T-helper 2 cell treated with Interferon-gamma antibody and Interleukin-4, amounts not matched to agents 5 μg/mL and 100 μg/mL, for 36 hours (primary cell): ENCODE data around the gene TRABD2A.

Source experiments
- DNase-seq: peaks from one replicate; pipeline ENCODE4 v3.0.0; 2021; ENCODE audit warnings: low spot score
- H3K27ac Mint-ChIP-seq: one replicate; pipeline ENCODE4 v1.8.0; 2021; ENCODE audit warnings: mild to moderate bottlenecking, mixed read lengths
- H3K27me3 Mint-ChIP-seq: one replicate; pipeline ENCODE4 v1.8.0; 2021; ENCODE audit warnings: low read depth, mixed read lengths
- H3K36me3 Mint-ChIP-seq: one replicate; pipeline ENCODE4 v1.8.0; 2021; ENCODE audit warnings: low read depth, mixed read lengths
- H3K4me1 Mint-ChIP-seq: one replicate; pipeline ENCODE4 v1.8.0; 2021; ENCODE audit warnings: low read depth, mixed read lengths
- H3K4me3 Mint-ChIP-seq: one replicate; pipeline ENCODE4 v1.8.0; 2022; ENCODE audit warnings: mild to moderate bottlenecking, moderate library complexity, mixed read lengths
- H3K9me3 Mint-ChIP-seq: one replicate; pipeline ENCODE4 v1.8.0; 2021; ENCODE audit warnings: mixed read lengths

TRABD2A gene

GRCh38 chr2:84894758-84895520 lies 14.1 kb upstream of the TRABD2A start:
- H3K9me3 Mint-ChIP-seq: no peaks in the 10 kb centered on the region
- H3K36me3 Mint-ChIP-seq: peaks cover 2% of the 10 kb centered on the region
- no peaks in the 10 kb centered on the region for H3K27me3 Mint-ChIP-seq
- H3K27ac Mint-ChIP-seq: peak overlapping the region; percentile 84
- DNase-seq: no peak
- H3K4me3 Mint-ChIP-seq: peak overlapping the region; percentile 47
- H3K4me1 Mint-ChIP-seq: peaks cover 58% of the 10 kb centered on the region

DNA sequence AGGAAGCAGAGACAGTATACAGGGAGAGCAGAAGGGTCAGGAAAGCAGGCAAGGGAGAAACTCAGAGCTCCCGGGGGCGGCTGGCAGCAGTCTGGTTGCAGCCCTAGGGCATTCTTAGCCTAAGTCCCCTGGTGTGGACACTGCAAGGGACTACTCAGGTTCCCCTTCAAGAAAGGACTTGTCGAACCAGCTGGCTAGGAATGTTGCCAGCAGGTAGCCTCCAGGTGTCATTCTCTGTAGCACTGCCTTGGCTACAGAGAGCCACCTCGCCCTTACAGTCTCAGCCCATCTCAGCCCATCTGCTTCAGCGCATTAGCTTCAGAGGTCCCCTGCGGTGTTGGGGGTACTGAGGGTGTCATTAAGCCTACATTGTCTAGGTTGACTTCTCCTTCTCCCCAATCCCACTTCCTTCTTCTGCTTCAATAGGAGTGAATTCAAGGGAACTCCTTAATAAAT lies 13.3 kb upstream of the TRABD2A start:
- DNase-seq: no peak
- peak overlapping the region; percentile 84 for H3K27ac Mint-ChIP-seq
- peaks cover 2% of the 10 kb centered on the region for H3K36me3 Mint-ChIP-seq
- H3K4me1 Mint-ChIP-seq: peaks cover 61% of the 10 kb centered on the region
- H3K27me3 Mint-ChIP-seq: no peaks in the 10 kb centered on the region
- H3K9me3 Mint-ChIP-seq: no peaks in the 10 kb centered on the region
- H3K4me3 Mint-ChIP-seq: peak overlapping the region; percentile 47

- Mint-ChIP-seq H3K4me3 (no peak overlapping the region), H3K4me1 (peaks cover 62% of the 10 kb centered on the region), H3K9me3 (no peaks in the 10 kb centered on the region), H3K27me3 (no peaks in the 10 kb centered on the region), H3K36me3 (no peaks in the 10 kb centered on the region), H3K27ac (no peak overlapping the region)
- DNase-seq: no peak
Observed at GRCh38 chr2:84891355-84892010, 10.6 kb upstream of the TRABD2A start.

DNA sequence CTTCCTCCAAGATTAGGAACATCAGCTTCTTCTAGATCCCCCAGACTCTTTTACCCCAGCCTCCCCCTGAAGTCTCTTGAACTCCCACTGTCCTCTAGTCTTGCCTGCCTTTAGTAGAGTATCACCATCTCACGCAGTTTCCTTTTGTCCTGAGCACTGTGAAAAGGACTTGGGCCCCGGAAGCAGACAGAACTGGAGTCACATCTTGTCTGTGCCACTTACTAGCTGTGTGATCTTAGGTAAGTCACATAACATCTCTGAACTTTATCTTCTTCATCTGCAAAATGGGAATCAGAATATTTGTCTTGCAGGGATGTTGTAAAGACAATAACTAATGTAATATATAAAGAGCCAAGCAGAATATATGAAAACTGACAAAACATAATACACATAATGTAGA lies 8.4 kb upstream of the TRABD2A start:
- Mint-ChIP-seq H3K27me3 (no peaks in the 10 kb centered on the region), H3K4me3 (peak overlapping the region; percentile 81), H3K9me3 (no peaks in the 10 kb centered on the region), H3K27ac (peak overlapping the region; percentile 97), H3K36me3 (no peaks in the 10 kb centered on the region), H3K4me1 (peaks cover 47% of the 10 kb centered on the region)
- DNase-seq: no peak

- Mint-ChIP-seq H3K9me3 (no peaks in the 10 kb centered on the region), H3K4me1 (peaks cover 46% of the 10 kb centered on the region), H3K27me3 (no peaks in the 10 kb centered on the region), H3K4me3 (peak overlapping the region; percentile 81), H3K27ac (peak overlapping the region; percentile 97), H3K36me3 (no peaks in the 10 kb centered on the region)
- DNase-seq: peak; percentile 55
Observed at GRCh38 chr2:84888401-84889276, 7.8 kb upstream of the TRABD2A start.

- no peaks in the 10 kb centered on the region for H3K36me3 Mint-ChIP-seq
- H3K27me3 Mint-ChIP-seq: no peaks in the 10 kb centered on the region
- no peaks in the 10 kb centered on the region for H3K9me3 Mint-ChIP-seq
- peak overlapping the region; percentile 75 for H3K27ac Mint-ChIP-seq
- peaks cover 57% of the 10 kb centered on the region for H3K4me1 Mint-ChIP-seq
- no peak for DNase-seq
- H3K4me3 Mint-ChIP-seq: peak overlapping the region; percentile 8
Observed at GRCh38 chr2:84886791-84887190, 5.9 kb upstream of the TRABD2A start.

DNA sequence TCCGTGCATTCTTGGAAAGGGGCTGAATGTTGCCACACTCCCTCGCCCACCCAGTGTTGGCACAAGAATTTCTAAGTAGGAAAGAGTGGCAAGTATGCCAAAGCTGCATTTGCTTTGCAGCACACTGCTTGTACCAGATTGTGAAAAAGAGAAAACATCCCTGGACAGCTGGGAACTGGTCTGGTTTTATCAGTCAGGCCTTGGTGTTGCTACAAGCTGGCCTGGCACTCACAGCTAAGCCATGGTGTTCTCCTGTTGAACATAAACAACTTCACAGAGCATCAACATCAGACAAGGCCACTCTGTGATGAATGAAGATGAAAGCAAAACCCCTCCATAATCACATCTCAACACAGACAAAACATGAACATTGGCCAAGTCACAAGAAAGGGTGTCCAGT lies 4.2 kb upstream of the TRABD2A start:
- Mint-ChIP-seq H3K36me3 (peaks cover 2% of the 10 kb centered on the region), H3K4me3 (no peak overlapping the region), H3K27me3 (no peaks in the 10 kb centered on the region), H3K27ac (no peak overlapping the region), H3K9me3 (no peaks in the 10 kb centered on the region), H3K4me1 (peaks cover 54% of the 10 kb centered on the region)
- DNase-seq: no peak

DNA sequence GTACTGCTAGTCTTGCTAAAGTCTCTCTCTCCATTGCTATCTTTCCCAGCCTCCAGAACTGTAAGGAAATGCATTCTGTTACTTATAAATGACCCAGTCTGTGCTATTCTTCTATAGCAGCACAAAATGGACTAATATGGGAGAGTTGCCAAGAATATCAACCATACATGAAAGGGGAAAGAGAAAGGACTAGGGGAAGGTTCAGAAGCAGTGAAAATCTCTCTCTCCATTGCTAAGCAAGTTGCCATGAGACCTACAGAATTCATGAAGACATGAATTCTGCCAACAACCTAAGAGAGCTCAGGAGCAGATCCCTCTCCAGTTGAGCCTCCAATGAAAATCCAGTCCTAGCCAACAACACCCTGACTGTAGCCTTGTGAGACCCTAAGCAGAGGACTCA lies 3.6 kb upstream of the TRABD2A start:
- H3K36me3 Mint-ChIP-seq: peaks cover 2% of the 10 kb centered on the region
- no peak for DNase-seq
- no peak overlapping the region for H3K27ac Mint-ChIP-seq
- peaks cover 51% of the 10 kb centered on the region for H3K4me1 Mint-ChIP-seq
- no peaks in the 10 kb centered on the region for H3K27me3 Mint-ChIP-seq
- H3K4me3 Mint-ChIP-seq: no peak overlapping the region
- H3K9me3 Mint-ChIP-seq: no peaks in the 10 kb centered on the region

DNA sequence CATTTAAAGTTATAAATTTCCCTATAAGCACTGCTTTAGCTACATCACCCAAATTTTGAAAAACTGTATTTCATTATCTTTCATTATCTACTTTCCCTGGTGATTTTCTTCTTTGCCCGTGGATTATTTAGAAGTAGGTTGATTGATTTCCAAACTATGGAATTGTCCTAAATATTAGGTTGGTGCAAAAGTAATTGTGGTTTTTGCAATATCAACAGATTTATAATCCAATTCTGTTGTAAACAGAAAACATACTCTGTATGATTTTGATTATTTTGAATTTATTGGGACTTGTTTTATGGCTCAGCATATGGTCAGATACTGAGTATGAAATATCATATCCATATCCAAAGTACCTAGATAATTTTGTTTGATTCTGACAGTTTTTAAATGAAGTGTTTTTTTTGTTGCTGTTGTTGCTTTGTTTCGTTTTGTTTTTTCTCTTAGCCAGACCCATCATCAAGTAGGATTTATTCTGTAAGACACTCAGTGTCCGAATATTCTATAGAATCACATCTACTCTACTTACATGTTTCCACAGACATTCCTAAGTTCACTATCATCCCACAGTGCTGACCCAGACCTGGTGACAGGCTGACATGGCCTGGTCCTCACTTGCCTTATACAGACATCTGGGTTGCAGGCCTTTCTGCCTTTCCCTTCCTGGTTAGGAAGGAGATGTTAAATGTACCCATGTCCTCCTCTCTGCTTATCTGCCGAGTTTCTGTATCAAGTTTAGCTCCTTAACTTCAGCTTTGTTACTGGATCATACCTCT lies 2.1 kb upstream of the TRABD2A start:
- peaks cover 2% of the 10 kb centered on the region for H3K36me3 Mint-ChIP-seq
- H3K4me3 Mint-ChIP-seq: peak overlapping the region; percentile 95
- no peaks in the 10 kb centered on the region for H3K27me3 Mint-ChIP-seq
- peaks cover 39% of the 10 kb centered on the region for H3K4me1 Mint-ChIP-seq
- peak overlapping the region; percentile 97 for H3K27ac Mint-ChIP-seq
- no peak for DNase-seq
- no peaks in the 10 kb centered on the region for H3K9me3 Mint-ChIP-seq

- Mint-ChIP-seq H3K4me3 (peak overlapping the region; percentile 95), H3K9me3 (no peaks in the 10 kb centered on the region), H3K27me3 (no peaks in the 10 kb centered on the region), H3K36me3 (peaks cover 2% of the 10 kb centered on the region), H3K27ac (peak overlapping the region; percentile 97), H3K4me1 (peaks cover 42% of the 10 kb centered on the region)
- DNase-seq: no peak
Observed at GRCh38 chr2:84882414-84882738, 1.5 kb upstream of the TRABD2A start.

DNA sequence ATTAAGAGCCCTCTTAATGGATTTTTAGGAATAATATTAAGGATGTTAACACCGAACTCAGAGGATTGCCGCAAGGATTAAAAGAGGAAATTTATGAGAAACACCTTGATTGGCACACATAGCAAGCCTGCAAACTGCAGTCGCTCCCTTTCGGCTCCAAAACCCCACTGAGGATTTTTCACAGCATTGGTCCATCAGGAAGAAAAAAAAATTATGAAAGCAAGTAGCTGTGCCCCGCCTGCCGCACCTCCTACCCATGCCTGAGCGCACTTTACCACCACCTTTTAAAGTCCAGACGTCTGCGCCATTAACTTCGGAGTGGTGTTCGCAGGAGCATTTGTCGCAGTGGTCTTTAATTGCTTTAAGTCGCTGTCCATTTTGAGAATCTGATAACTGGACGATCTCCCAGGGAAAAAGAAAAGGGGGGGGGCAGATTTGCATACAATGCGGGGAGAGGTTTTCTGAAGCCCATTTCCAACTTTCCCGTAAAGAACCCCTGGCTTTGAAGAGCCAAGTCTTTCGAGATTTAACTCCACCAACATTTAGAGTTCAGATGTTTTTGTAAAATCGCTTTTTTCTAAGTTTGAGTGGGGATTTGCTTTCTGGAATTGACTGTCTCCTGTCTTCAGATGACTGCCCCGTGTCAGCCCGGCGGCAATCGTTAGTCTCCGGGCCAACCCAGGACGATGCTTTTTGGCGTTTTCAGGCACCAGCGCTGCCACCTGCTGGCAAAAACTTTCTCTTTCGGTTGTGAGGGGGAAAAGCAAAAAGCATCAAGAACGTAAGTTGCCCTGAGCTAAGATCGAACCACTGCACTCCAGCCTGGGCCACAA lies 913 bp upstream of the TRABD2A start:
- Mint-ChIP-seq H3K4me1 (peaks cover 42% of the 10 kb centered on the region), H3K36me3 (peaks cover 4% of the 10 kb centered on the region), H3K27ac (peak overlapping the region; percentile 97), H3K4me3 (peak overlapping the region; percentile 95), H3K27me3 (no peaks in the 10 kb centered on the region), H3K9me3 (no peaks in the 10 kb centered on the region)
- DNase-seq: peak; percentile 86

DNA sequence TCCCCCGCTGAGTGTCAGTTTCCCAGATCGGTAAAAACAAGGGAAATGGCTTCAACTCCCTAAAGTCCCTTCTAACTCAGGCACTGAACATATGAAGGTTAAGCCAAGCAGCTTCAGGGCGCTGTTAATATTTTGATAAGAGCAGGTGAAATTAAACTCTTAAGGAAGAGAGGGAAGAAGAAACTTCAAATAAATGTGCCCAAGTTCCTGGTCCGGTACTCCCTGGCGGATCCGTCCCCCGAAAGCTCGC lies 564 bp downstream of the TRABD2A start:
- H3K4me3 Mint-ChIP-seq: peak overlapping the region; percentile 91
- H3K27me3 Mint-ChIP-seq: no peaks in the 10 kb centered on the region
- H3K9me3 Mint-ChIP-seq: no peaks in the 10 kb centered on the region
- peaks cover 50% of the 10 kb centered on the region for H3K4me1 Mint-ChIP-seq
- H3K27ac Mint-ChIP-seq: peak overlapping the region; percentile 86
- peaks cover 14% of the 10 kb centered on the region for H3K36me3 Mint-ChIP-seq
- DNase-seq: no peak
